ENCODE measurements around the gene XRCC4.
"Not testable (repeated sequence)": the region's sequence is repeated elsewhere in the genome, so short reads cannot be mapped to it uniquely, and the experiment has no call there.

The XRCC4 gene

DNA sequence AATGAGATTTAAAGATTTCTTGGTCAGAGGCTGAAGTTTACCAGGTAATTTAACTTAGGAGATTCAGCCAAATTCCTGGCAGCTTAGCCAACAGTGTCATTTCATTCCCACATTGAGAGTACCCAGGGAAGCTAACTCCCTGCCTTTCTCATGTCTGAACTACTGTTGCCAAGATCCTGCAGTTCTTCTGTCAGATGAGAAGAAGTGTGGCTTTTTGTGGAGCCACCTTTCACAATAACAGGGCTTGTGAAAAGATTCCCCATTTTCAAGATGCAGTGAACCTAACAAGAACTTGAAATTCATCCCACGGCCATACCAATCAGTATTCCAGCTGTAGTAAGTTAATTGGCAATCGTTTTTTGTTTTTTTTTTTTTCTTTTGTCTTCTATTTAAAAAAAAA, 176.4 kb downstream of the XRCC4 start:
- in situ Hi-C loops (cut with HindIII; ENCODE audit: low sequenced_read_pairs): no loop called here

DNA sequence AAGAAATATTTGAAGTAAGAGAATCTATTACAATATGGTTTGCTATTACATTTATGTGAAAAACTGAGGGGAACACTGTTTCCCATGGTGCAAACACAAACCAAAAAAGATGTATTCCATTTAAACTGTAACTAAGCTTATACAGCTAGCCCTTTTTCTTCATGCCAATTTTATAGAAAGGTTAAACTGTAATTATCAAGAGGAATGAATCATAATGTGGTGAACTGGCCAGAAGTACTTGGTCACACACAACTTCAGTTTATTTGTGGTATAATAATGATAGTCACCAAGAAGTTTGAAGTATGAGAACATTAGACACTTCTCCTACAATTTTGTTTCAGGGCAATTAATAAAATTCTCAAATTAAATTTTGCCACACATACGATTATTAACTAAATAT, 177.9 kb downstream of the XRCC4 start:
- in situ Hi-C loops (cut with HindIII; ENCODE audit: low sequenced_read_pairs): no loop called here

- in situ Hi-C loops (cut with HindIII; ENCODE audit: low sequenced_read_pairs): no loop called here
Measured at GRCh38 chr5:83256091-83256780, 178.9 kb downstream of the XRCC4 start.

DNA sequence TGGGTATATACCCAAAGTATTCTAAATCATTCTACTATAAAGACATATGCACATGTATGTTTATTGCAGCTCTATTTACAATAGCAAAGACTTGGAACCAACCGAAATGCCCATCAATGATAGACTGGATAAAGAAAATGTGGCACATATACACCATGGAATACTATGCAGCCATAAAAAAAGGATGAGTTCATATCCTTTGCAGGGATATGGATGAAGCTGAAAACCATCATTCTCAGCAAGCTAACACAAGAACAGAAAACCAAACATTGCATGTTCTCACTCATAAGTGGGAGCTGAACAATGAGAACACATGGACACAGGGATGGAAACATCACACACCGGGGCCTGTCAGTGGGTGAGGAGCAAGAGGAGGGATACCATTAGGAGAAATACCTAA, 180.3 kb downstream of the XRCC4 start:
- in situ Hi-C loops (cut with HindIII; ENCODE audit: low sequenced_read_pairs): not testable (repeated sequence)

- in situ Hi-C loops (cut with HindIII; ENCODE audit: low sequenced_read_pairs): no loop called here
Measured at GRCh38 chr5:83265318-83265717, 188.0 kb downstream of the XRCC4 start.

GRCh38 chr5:83270311-83270710, 193.0 kb downstream of the XRCC4 start:
- in situ Hi-C loops (cut with HindIII; ENCODE audit: low sequenced_read_pairs): no loop called here

DNA sequence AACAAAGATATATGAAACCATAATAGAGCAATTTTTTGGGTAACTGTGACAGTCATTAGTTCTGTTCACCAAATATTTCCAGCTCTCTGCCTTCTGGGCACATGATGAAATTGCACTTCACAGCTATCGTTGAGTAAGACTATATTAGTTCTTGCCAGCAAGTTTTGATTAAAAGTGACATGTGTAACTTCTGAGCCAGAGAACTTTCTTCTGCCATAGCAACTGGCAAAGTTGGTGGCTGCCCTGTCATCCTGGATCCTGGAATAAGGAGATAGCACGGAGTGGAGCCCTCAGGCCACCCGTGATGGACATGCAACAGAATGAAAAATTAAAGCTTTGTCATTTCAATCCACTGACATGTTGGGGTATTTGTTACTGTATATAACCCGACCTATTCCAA, 199.8 kb downstream of the XRCC4 start:
- in situ Hi-C loops (cut with HindIII; ENCODE audit: low sequenced_read_pairs): no loop called here

GRCh38 chr5:83277953-83278352, 200.6 kb downstream of the XRCC4 start:
- in situ Hi-C loops (cut with HindIII; ENCODE audit: low sequenced_read_pairs): no loop called here

- in situ Hi-C loops (cut with HindIII; ENCODE audit: low sequenced_read_pairs): no loop called here
Measured at GRCh38 chr5:83281176-83281575, 203.8 kb downstream of the XRCC4 start.

GRCh38 chr5:83281658-83282057, 204.3 kb downstream of the XRCC4 start:
- in situ Hi-C loops (cut with HindIII; ENCODE audit: low sequenced_read_pairs): no loop called here

- in situ Hi-C loops (cut with HindIII; ENCODE audit: low sequenced_read_pairs): no loop called here
Measured at GRCh38 chr5:83283761-83284160, 206.4 kb downstream of the XRCC4 start.

DNA sequence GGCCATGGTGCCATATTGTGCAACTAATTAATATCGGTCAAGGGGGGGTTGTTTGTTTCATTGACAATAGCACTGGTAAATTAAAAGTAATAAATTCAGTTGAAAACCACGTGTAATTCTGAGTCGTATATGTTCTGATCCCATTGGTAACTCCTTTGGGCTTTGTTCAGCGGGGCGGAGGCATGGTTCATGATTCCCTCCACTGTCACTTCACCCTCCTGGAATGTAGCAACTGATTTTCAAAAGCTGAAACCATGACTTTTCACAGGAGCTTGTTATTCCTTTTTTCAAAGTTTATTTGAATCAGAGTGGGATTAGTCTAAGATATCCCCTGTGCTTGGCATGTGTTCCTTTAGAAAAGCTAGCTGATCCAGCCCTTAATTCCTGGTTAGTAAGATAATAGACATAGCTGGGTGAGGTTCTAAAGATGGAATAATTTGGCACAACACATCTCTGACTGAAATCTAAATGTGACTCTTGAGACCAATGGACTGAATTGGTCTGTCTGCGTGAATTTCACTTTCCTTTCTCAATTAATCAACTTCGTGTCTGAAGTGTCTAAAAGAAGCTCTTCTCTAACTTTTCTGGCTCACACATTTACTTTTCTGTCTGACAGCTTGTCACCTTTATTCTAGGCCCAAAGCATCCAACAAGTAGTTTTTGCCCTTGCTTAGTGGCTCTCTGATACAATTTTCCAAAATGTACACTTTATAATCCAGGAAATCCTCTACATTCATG, 208.5 kb downstream of the XRCC4 start:
- in situ Hi-C loops (cut with HindIII; ENCODE audit: low sequenced_read_pairs): no loop called here

GRCh38 chr5:83294246-83294645, 216.9 kb downstream of the XRCC4 start:
- in situ Hi-C loops (cut with HindIII; ENCODE audit: low sequenced_read_pairs): no loop called here

GRCh38 chr5:83299353-83299752, 222.0 kb downstream of the XRCC4 start:
- in situ Hi-C loops (cut with HindIII; ENCODE audit: low sequenced_read_pairs): no loop called here

DNA sequence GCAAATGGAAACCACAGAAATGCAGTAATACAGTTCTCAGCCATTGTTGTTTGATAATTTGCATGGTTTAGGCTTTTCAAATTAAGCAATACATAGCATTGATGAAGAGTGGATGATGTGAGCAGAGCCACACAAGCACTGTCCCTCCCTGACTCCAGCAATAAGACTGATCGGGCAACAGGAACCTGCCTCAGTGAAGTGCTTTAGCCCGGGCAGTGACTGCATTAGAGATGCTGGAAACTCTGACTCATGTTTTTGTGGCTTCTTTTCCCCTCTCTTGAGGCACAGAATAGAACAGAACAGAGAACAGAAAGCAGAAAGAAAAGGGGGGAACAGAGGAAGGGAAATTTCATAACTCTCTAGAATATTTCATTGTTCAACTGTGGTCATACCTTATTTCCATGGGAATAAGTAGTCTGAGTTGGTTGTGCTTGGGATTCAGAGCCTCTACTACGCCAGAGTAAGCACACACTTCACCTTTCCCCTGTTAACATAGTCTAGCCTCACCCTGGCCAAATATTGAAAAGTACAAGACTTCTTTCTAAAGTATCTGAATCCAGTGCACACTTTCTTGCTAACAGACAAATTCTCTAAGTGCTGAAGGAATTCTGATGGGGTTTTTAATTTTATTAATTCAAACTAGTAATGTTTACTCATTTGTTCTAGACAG, 229.4 kb downstream of the XRCC4 start:
- in situ Hi-C loops (cut with HindIII; ENCODE audit: low sequenced_read_pairs): no loop called here

DNA sequence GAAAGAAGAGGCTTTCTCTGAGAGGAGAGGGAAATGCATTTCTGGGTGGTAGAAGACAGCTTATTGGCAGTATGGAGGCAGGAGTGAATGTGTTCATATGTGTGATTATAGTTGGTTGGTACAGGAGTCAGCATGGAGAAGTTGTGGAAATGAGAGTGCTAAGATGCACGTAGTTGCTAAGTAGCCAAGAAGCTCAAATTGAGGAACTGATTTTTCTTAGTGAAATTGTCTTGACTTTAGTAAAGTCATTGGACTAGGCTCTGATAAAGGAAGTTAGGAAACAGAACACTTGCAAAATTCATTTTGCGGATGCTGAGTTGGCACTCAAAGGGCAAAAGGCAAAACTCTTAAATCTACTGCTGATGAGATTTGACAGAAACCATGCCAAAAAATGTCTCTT, 235.3 kb downstream of the XRCC4 start:
- in situ Hi-C loops (cut with HindIII; ENCODE audit: low sequenced_read_pairs): no loop called here

GRCh38 chr5:83313436-83313835, 236.1 kb downstream of the XRCC4 start:
- in situ Hi-C loops (cut with HindIII; ENCODE audit: low sequenced_read_pairs): no loop called here

DNA sequence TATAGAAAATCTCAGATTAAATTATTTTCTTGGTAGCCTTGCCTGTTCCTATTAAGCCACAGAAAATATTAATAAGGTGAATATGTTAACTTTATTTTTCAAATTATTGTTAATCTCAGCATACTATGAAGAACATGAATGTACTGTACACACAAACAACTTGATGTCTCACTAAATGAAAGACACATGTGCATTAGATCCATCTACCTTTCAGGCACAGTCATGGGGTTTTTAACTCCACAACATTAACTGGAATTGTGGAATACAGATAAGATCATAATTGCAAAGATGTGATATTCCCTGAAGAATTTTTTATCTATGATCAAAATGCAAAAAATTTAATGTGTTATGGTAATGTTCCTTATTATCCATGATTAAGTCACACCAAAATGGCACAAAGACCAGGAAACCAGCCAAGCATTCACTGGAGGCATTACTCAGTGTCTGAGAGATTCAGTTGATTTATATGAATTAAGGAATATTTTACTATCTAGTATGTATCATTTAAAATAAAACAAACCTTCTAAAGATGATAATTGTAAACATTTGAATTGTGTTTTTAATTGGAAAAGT, 244.2 kb downstream of the XRCC4 start:
- in situ Hi-C loops (cut with HindIII; ENCODE audit: low sequenced_read_pairs): no loop called here

- in situ Hi-C loops (cut with HindIII; ENCODE audit: low sequenced_read_pairs): no loop called here
Measured at GRCh38 chr5:83322273-83322924, 245.1 kb downstream of the XRCC4 start.

DNA sequence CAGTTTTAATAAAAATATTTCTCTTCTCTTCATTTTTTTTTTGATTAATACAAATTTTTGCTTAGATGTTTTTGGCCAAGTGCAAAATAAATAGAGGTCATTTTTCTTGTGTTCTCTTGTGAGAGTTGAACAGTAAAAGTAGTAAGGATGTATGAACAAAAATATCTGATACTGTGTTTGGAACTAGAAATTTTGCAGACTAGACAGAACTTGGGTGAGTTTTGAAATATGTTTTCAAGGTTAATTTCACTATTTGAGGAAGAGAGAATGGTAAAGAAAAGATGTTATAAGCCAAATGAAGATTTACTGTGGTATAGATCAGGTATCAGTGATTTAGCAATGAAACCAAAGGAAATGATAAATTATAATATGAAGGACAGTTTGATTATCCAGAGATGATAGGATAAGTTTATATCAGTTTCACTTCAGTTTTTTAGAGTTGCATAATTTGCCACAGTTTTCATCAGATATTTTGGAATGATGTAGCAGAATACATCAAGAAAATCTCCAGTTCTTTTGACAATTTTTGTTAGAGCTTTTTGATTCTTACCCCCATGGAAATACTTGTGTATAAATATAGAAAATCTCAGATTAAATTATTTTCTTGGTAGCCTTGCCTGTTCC, 246.3 kb downstream of the XRCC4 start:
- in situ Hi-C loops (cut with HindIII; ENCODE audit: low sequenced_read_pairs): no loop called here

DNA sequence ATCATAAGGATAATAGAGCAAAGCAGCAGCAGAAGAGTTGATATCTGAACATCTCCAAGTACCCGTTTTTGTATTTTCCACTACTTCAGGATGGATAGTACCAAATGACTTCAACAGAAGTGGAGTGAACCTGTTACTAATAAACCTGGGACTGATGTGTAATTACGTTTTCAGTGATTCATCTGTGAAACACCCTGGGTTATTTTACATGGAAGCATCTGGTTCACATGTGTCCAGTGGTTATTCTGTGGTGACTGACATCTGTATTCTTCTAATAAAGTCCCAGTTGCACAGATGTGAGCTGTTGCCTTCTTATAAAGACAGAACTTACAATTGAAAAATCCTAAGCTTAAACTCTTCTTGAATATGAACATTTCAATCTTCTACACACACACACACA, 254.5 kb downstream of the XRCC4 start:
- in situ Hi-C loops (cut with HindIII; ENCODE audit: low sequenced_read_pairs): no loop called here
